ENCODE data around the gene SORBS2.

SORBS2 gene

GRCh38 chr4:185626798-185627197, 185.2 kb downstream of the SORBS2 start:
- no peak for DNase-seq

- no peak for DNase-seq
Measured at GRCh38 chr4:185625503-185625902, 186.5 kb downstream of the SORBS2 start.

GRCh38 chr4:185624259-185624589, 187.8 kb downstream of the SORBS2 start:
- no peak for DNase-seq

GRCh38 chr4:185623444-185624258, 188.3 kb downstream of the SORBS2 start:
- no peak for DNase-seq

GRCh38 chr4:185608185-185608584, 203.8 kb downstream of the SORBS2 start:
- DNase-seq: no peak

- no peak for DNase-seq
Measured at GRCh38 chr4:185602397-185602796, 209.6 kb downstream of the SORBS2 start.

- no peak for DNase-seq
Measured at GRCh38 chr4:185600801-185601434, 211.1 kb downstream of the SORBS2 start.

GRCh38 chr4:185599553-185600243, 212.3 kb downstream of the SORBS2 start:
- no peak for DNase-seq

GRCh38 chr4:185598846-185599552, 213.0 kb downstream of the SORBS2 start:
- no peak for DNase-seq

GRCh38 chr4:185597532-185598188, 214.3 kb downstream of the SORBS2 start:
- peak; percentile 14 for DNase-seq

GRCh38 chr4:185592845-185593488, 219.0 kb downstream of the SORBS2 start:
- no peak for DNase-seq

GRCh38 chr4:185592438-185592837, 219.6 kb downstream of the SORBS2 start:
- no peak for DNase-seq

- DNase-seq: no peak
Measured at GRCh38 chr4:185591679-185592141, 220.3 kb downstream of the SORBS2 start.

GRCh38 chr4:185590982-185591381, 221.0 kb downstream of the SORBS2 start:
- DNase-seq: no peak

GRCh38 chr4:185589067-185589836, 222.7 kb downstream of the SORBS2 start:
- DNase-seq: no peak

GRCh38 chr4:185587427-185588161, 224.4 kb downstream of the SORBS2 start:
- DNase-seq: no peak

GRCh38 chr4:185587030-185587426, 225.0 kb downstream of the SORBS2 start:
- no peak for DNase-seq

- no peak for DNase-seq
Measured at GRCh38 chr4:185585211-185585610, 226.8 kb downstream of the SORBS2 start.

GRCh38 chr4:185583813-185584212, 228.2 kb downstream of the SORBS2 start:
- no peak for DNase-seq

GRCh38 chr4:185582651-185583400, 229.2 kb downstream of the SORBS2 start:
- DNase-seq: no peak

All from NCI-H526 treated with DMSO at 0.1 percent for 48 hours (cell line).